Keratinocyte (primary cell): ENCODE data around the gene LTF.

Source experiments
- CTCF ChIP-seq, 3 experiments: IDR thresholded peaks in 1 of 3; conservative IDR thresholded peaks in 1 of 3; optimal IDR thresholded peaks in 1 of 3; 2 replicates in 2 of 3; 3 replicates in 1 of 3; pipeline versions ENCODE3 to v1.5.1; 2011; ENCODE audit warnings: low read length in 3 of 3, mild to moderate bottlenecking in 3 of 3, moderate library complexity in 2 of 3, control low read depth in 1 of 3, inconsistent platforms in 1 of 3; ENCODE audit not compliant: insufficient read depth in 2 of 3; ENCODE audit errors: extremely low read depth in 1 of 3
- EZH2 ChIP-seq: IDR thresholded peaks from one replicate; pipeline ENCODE4 v1.6.1; 2012; ENCODE audit warnings: inconsistent platforms, mild to moderate bottlenecking, low read length, moderate library complexity

- TF ChIP-seq CTCF (optimal IDR thresholded peaks at IDR 0.05 in 1 of 3, IDR thresholded peaks at IDR 0.05 in 1 of 3, conservative IDR thresholded peaks at IDR 0.05 in 1 of 3; ENCODE audit: extremely low read depth in 1 of 3, insufficient read depth in 2 of 3, low read length in 3 of 3) (peak; percentile 50 to 84 (median 68)), EZH2 (no peak)
Measured at GRCh38 chr3:46449755-46450552, 14.8 kb downstream of the LTF start.
